PC-9 (cell line): ENCODE data around the gene KCNAB2. TPM values are rescaled to one million over a fixed set of nuclear protein-coding genes. Genes with fewer than 3 reads are reported as not detected.
"Not testable (repeated sequence)": the region's sequence is repeated elsewhere in the genome, so short reads cannot be mapped to it uniquely, and the experiment has no call there.

Source experiments
- BruUV-seq: library from RNA; stranded (reverse); fragments of 400-500 nt; replicated peaks from 2 replicates; lab custom pipeline; 2021; lab: Mats Ljungman, UMichigan
- CTCF ChIA-PET: fragments of 300-600 bp; sonication (Branson Sonifier 250); formaldehyde crosslinking; loops from one replicate; lab custom pipeline; 2022; ENCODE audit warnings: antibody characterized with exemption; lab: Charles Lee
- POLR2A ChIA-PET: fragments of 300-600 bp; sonication (Branson Sonifier 250); formaldehyde crosslinking; loops from one replicate; lab custom pipeline; 2022; ENCODE audit warnings: antibody characterized with exemption; ENCODE audit not compliant: unreplicated experiment; lab: Charles Lee
- DNase-seq, 2 experiments: peaks; one replicate each; pipeline versions ENCODE4 v3.0.0 to v3.0.0-alpha.2; 2015 to 2022; ENCODE audit warnings: mixed read lengths in 1 of 2
- H2AFZ ChIP-seq: fragments of 200-600 bp; sonication (generic); 2 replicates; pipeline ENCODE4 v1.8.1; 2017; ENCODE audit warnings: antibody characterized with exemption
- H3F3A ChIP-seq: fragments of 200-600 bp; sonication (generic); 2 replicates; pipeline ENCODE4 v1.8.1; 2017; ENCODE audit warnings: antibody characterized with exemption, mild to moderate bottlenecking, low read depth; ENCODE audit not compliant: insufficient read depth
- H3K27ac ChIP-seq: fragments of 200-600 bp; sonication (generic); 2 replicates; pipeline ENCODE4 v1.6.1; 2016; ENCODE audit warnings: mixed run types
- H3K27me3 ChIP-seq: fragments of 200-600 bp; sonication (generic); 2 replicates; pipeline ENCODE4 v1.6.1; 2016; ENCODE audit warnings: low read depth, mixed run types; ENCODE audit not compliant: insufficient read depth
- H3K36me3 ChIP-seq: fragments of 200-600 bp; sonication (generic); 2 replicates; pipeline ENCODE4 v1.6.1; 2016; ENCODE audit warnings: low read depth, mixed run types
- H3K4me1 ChIP-seq: fragments of 200-600 bp; sonication (generic); replicated peaks from 2 replicates; pipeline ENCODE4 v1.6.1; 2016; ENCODE audit warnings: mixed run types; ENCODE audit not compliant: insufficient read depth
- H3K4me2 ChIP-seq: fragments of 200-600 bp; sonication (generic); 2 replicates; pipeline ENCODE4 v1.6.1; 2017; ENCODE audit warnings: mixed run types
- H3K4me3 ChIP-seq: fragments of 200-600 bp; sonication (generic); 2 replicates; pipeline ENCODE4 v1.6.1; 2016; ENCODE audit warnings: mixed run types
- H3K79me2 ChIP-seq: fragments of 200-600 bp; sonication (generic); 2 replicates; pipeline ENCODE4 v1.6.1; 2017; ENCODE audit warnings: low read depth, mixed run types
- H3K9me2 ChIP-seq: fragments of 200-600 bp; sonication (generic); 2 replicates; pipeline ENCODE4 v1.8.1; 2017; ENCODE audit warnings: mild to moderate bottlenecking; ENCODE audit not compliant: insufficient read depth
- H3K9me3 ChIP-seq: fragments of 200-600 bp; sonication (generic); 2 replicates; pipeline ENCODE4 v1.8.1; 2016; ENCODE audit warnings: low read depth; ENCODE audit not compliant: insufficient read depth
- H4K20me1 ChIP-seq: fragments of 200-600 bp; sonication (generic); 2 replicates; pipeline ENCODE4 v1.8.1; 2017; ENCODE audit not compliant: insufficient read depth
- CTCF ChIP-seq: fragments of 200-600 bp; sonication (generic); conservative IDR thresholded peaks from 2 replicates; pipeline ENCODE4 v1.6.1; 2017; ENCODE audit warnings: mixed run types, antibody characterized with exemption, mild to moderate bottlenecking, moderate library complexity
- EZH2 ChIP-seq: fragments of 200-600 bp; sonication (generic); IDR thresholded peaks from 2 replicates; pipeline ENCODE4 v1.8.0; 2017; ENCODE audit warnings: antibody characterized with exemption, low read depth
- intact Hi-C: fragments of 100-400 bp; cut with micrococcal nuclease; formaldehyde crosslinking; loops from one replicate; pipeline ENCODE4 v1.10.0; 2022; ENCODE audit not compliant: unreplicated experiment
- total RNA-seq: library from RNA; stranded (reverse); gene quantifications from 2 replicates; pipeline ENCODE4 v1.2.3, GENCODE V29; 2021

The KCNAB2 gene
- total RNA-seq, 1 experiment from 2014 or later: 19.6 TPM

- DNase-seq: no peak
- no peaks in the 10 kb centered on the region for H3K9me3 ChIP-seq
- no peaks in the 10 kb centered on the region for H3K4me1 ChIP-seq
- H3F3A ChIP-seq: no peaks in the 10 kb centered on the region
- no peaks in the 10 kb centered on the region for H3K36me3 ChIP-seq
- no peaks in the 10 kb centered on the region for H4K20me1 ChIP-seq
- POLR2A ChIA-PET: interaction anchor here (0.6 kb wide), 2 partner anchors 91 to 161 kb away, joined by 3 to 4 read pairs; no protein-coding TSS in a partner anchor
- CTCF ChIA-PET: interaction anchor here (0.6 kb wide), 1 partner anchor 10 kb away, joined by 5 read pairs; no protein-coding TSS in a partner anchor
- no peak overlapping the region for H3K4me3 ChIP-seq
- TF ChIP-seq EZH2: no peak
- TF ChIP-seq CTCF: no peak
- no peak overlapping the region for H3K4me2 ChIP-seq
- no peak overlapping the region for H2AFZ ChIP-seq
- no peak overlapping the region for H3K27ac ChIP-seq
- H3K9me2 ChIP-seq: no peaks in the 10 kb centered on the region
- BruUV-seq: no TSS peak
- intact Hi-C loops: no loop called here
- H3K79me2 ChIP-seq: no peaks in the 10 kb centered on the region
- H3K27me3 ChIP-seq: no peaks in the 10 kb centered on the region
These were observed 29.4 kb upstream of the KCNAB2 start for GRCh38 chr1:6016191-6016865.

GRCh38 chr1:6017654-6018053 is 28.0 kb upstream of the KCNAB2 start:
- H3K9me3 ChIP-seq, H3F3A ChIP-seq, H3K27ac ChIP-seq, H3K9me2 ChIP-seq, H3K79me2 ChIP-seq, BruUV-seq, H3K27me3 ChIP-seq, H3K4me2 ChIP-seq, H3K4me1 ChIP-seq, H3K36me3 ChIP-seq, H4K20me1 ChIP-seq, H3K4me3 ChIP-seq, CTCF ChIA-PET, H2AFZ ChIP-seq, intact Hi-C loops, POLR2A ChIA-PET, DNase-seq: not testable (repeated sequence)

GRCh38 chr1:6019166-6019845 is 26.4 kb upstream of the KCNAB2 start:
- Histone ChIP-seq H3K27me3 (no peaks in the 10 kb centered on the region), H2AFZ (no peak overlapping the region), H3K4me3 (no peak overlapping the region), H3K4me2 (no peak overlapping the region), H3K79me2 (no peaks in the 10 kb centered on the region), H3K27ac (no peak overlapping the region), H3K4me1 (no peaks in the 10 kb centered on the region), H3F3A (no peaks in the 10 kb centered on the region), H3K9me3 (no peaks in the 10 kb centered on the region), H4K20me1 (no peaks in the 10 kb centered on the region), H3K36me3 (no peaks in the 10 kb centered on the region), H3K9me2 (no peaks in the 10 kb centered on the region)
- DNase-seq: no peak
- ChIA-PET POLR2A (no interaction called here), CTCF (no interaction called here)
- no TSS peak for BruUV-seq
- intact Hi-C loops: no loop called here
- TF ChIP-seq CTCF: no peak
- no peak for TF ChIP-seq EZH2
